ENCODE results near the gene CD160. TPM values are rescaled to one million over a fixed set of nuclear protein-coding genes. Genes with fewer than 3 reads are reported as not detected.

Gene CD160
- total and polyA plus RNA-seq, 2 experiments from 2014 or later = 0.06 TPM; not detected in 1

GRCh38 chr1:145758116-145758515 lies 38.8 kb downstream of the CD160 start:
- Histone ChIP-seq H3K9me2 (ENCODE audit: insufficient read depth) (no peaks in the 10 kb centered on the region), H3K4me2 (no peak overlapping the region), H3K4me1 (ENCODE audit: insufficient read depth) (no peaks in the 10 kb centered on the region), H3F3A (replicated peaks; ENCODE audit: low read depth) (no peaks in the 10 kb centered on the region), H3K79me2 (replicated peaks; ENCODE audit: insufficient read depth) (no peaks in the 10 kb centered on the region), H3K4me3 (no peak overlapping the region), H2AFZ (no peak overlapping the region), H3K36me3 (ENCODE audit: insufficient read depth) (peaks cover 6% of the 10 kb centered on the region; the same call in 1 of the 2 replicates), H4K20me1 (replicated peaks; ENCODE audit: insufficient read depth) (no peaks in the 10 kb centered on the region), H3K27ac (ENCODE audit: low read depth) (no peak overlapping the region), H3K27me3 (ENCODE audit: insufficient read depth) (no peaks in the 10 kb centered on the region)
- TF ChIP-seq JUNB (IDR thresholded peaks at IDR 0.05; ENCODE audit: unreplicated experiment) (no peak), EZH2phosphoT487 (IDR thresholded peaks at IDR 0.05; ENCODE audit: unreplicated experiment) (no peak), EZH2 (IDR thresholded peaks at IDR 0.05; ENCODE audit: low read depth, unreplicated experiment) (no peak), CREB1 (CRISPR knock-in tag; IDR thresholded peaks at IDR 0.05; ENCODE audit: low read depth) (no peak), ZNF331 (CRISPR knock-in tag; IDR thresholded peaks at IDR 0.05; ENCODE audit: low read depth) (no peak), POLR2AphosphoS5 (IDR thresholded peaks at IDR 0.05; ENCODE audit: low read depth) (no peak), STAT1 (IDR thresholded peaks at IDR 0.05; ENCODE audit: unreplicated experiment) (no peak)
- TF ChIP-seq, protein P1, sequence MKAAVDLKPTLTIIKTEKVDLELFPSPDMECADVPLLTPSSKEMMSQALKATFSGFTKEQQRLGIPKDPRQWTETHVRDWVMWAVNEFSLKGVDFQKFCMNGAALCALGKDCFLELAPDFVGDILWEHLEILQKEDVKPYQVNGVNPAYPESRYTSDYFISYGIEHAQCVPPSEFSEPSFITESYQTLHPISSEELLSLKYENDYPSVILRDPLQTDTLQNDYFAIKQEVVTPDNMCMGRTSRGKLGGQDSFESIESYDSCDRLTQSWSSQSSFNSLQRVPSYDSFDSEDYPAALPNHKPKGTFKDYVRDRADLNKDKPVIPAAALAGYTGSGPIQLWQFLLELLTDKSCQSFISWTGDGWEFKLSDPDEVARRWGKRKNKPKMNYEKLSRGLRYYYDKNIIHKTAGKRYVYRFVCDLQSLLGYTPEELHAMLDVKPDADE (IDR thresholded peaks at IDR 0.05) = no peak
- TF ChIP-seq, protein P2, sequence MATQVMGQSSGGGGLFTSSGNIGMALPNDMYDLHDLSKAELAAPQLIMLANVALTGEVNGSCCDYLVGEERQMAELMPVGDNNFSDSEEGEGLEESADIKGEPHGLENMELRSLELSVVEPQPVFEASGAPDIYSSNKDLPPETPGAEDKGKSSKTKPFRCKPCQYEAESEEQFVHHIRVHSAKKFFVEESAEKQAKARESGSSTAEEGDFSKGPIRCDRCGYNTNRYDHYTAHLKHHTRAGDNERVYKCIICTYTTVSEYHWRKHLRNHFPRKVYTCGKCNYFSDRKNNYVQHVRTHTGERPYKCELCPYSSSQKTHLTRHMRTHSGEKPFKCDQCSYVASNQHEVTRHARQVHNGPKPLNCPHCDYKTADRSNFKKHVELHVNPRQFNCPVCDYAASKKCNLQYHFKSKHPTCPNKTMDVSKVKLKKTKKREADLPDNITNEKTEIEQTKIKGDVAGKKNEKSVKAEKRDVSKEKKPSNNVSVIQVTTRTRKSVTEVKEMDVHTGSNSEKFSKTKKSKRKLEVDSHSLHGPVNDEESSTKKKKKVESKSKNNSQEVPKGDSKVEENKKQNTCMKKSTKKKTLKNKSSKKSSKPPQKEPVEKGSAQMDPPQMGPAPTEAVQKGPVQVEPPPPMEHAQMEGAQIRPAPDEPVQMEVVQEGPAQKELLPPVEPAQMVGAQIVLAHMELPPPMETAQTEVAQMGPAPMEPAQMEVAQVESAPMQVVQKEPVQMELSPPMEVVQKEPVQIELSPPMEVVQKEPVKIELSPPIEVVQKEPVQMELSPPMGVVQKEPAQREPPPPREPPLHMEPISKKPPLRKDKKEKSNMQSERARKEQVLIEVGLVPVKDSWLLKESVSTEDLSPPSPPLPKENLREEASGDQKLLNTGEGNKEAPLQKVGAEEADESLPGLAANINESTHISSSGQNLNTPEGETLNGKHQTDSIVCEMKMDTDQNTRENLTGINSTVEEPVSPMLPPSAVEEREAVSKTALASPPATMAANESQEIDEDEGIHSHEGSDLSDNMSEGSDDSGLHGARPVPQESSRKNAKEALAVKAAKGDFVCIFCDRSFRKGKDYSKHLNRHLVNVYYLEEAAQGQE (IDR thresholded peaks at IDR 0.05; ENCODE audit: unreplicated experiment) = no peak
- TF ChIP-seq, protein P3, sequence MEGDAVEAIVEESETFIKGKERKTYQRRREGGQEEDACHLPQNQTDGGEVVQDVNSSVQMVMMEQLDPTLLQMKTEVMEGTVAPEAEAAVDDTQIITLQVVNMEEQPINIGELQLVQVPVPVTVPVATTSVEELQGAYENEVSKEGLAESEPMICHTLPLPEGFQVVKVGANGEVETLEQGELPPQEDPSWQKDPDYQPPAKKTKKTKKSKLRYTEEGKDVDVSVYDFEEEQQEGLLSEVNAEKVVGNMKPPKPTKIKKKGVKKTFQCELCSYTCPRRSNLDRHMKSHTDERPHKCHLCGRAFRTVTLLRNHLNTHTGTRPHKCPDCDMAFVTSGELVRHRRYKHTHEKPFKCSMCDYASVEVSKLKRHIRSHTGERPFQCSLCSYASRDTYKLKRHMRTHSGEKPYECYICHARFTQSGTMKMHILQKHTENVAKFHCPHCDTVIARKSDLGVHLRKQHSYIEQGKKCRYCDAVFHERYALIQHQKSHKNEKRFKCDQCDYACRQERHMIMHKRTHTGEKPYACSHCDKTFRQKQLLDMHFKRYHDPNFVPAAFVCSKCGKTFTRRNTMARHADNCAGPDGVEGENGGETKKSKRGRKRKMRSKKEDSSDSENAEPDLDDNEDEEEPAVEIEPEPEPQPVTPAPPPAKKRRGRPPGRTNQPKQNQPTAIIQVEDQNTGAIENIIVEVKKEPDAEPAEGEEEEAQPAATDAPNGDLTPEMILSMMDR (conservative IDR thresholded peaks at IDR 0.05; ENCODE audit: low read depth in 2 of 2) = no peak
- TF ChIP-seq, protein P4, sequence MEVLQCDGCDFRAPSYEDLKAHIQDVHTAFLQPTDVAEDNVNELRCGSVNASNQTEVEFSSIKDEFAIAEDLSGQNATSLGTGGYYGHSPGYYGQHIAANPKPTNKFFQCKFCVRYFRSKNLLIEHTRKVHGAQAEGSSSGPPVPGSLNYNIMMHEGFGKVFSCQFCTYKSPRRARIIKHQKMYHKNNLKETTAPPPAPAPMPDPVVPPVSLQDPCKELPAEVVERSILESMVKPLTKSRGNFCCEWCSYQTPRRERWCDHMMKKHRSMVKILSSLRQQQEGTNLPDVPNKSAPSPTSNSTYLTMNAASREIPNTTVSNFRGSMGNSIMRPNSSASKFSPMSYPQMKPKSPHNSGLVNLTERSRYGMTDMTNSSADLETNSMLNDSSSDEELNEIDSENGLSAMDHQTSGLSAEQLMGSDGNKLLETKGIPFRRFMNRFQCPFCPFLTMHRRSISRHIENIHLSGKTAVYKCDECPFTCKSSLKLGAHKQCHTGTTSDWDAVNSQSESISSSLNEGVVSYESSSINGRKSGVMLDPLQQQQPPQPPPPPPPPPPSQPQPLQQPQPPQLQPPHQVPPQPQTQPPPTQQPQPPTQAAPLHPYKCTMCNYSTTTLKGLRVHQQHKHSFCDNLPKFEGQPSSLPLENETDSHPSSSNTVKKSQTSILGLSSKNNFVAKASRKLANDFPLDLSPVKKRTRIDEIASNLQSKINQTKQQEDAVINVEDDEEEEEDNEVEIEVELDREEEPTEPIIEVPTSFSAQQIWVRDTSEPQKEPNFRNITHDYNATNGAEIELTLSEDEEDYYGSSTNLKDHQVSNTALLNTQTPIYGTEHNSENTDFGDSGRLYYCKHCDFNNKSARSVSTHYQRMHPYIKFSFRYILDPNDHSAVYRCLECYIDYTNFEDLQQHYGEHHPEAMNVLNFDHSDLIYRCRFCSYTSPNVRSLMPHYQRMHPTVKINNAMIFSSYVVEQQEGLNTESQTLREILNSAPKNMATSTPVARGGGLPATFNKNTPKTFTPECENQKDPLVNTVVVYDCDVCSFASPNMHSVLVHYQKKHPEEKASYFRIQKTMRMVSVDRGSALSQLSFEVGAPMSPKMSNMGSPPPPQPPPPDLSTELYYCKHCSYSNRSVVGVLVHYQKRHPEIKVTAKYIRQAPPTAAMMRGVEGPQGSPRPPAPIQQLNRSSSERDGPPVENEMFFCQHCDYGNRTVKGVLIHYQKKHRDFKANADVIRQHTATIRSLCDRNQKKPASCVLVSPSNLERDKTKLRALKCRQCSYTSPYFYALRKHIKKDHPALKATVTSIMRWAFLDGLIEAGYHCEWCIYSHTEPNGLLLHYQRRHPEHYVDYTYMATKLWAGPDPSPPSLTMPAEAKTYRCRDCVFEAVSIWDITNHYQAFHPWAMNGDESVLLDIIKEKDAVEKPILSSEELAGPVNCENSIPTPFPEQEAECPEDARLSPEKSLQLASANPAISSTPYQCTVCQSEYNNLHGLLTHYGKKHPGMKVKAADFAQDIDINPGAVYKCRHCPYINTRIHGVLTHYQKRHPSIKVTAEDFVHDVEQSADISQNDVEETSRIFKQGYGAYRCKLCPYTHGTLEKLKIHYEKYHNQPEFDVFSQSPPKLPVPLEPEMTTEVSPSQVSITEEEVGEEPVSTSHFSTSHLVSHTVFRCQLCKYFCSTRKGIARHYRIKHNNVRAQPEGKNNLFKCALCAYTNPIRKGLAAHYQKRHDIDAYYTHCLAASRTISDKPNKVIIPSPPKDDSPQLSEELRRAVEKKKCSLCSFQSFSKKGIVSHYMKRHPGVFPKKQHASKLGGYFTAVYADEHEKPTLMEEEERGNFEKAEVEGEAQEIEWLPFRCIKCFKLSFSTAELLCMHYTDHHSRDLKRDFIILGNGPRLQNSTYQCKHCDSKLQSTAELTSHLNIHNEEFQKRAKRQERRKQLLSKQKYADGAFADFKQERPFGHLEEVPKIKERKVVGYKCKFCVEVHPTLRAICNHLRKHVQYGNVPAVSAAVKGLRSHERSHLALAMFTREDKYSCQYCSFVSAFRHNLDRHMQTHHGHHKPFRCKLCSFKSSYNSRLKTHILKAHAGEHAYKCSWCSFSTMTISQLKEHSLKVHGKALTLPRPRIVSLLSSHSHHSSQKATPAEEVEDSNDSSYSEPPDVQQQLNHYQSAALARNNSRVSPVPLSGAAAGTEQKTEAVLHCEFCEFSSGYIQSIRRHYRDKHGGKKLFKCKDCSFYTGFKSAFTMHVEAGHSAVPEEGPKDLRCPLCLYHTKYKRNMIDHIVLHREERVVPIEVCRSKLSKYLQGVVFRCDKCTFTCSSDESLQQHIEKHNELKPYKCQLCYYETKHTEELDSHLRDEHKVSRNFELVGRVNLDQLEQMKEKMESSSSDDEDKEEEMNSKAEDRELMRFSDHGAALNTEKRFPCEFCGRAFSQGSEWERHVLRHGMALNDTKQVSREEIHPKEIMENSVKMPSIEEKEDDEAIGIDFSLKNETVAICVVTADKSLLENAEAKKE (CRISPR knock-in tag; IDR thresholded peaks at IDR 0.05) = no peak
- H3K36me3 Mint-ChIP-seq (ENCODE audit: low read depth) = peaks cover 36% of the 10 kb centered on the region
- ATAC-seq (no peak), DNase-seq (ENCODE audit: low spot score) (no peak)
- H3K4me3 Mint-ChIP-seq = no peak overlapping the region
- H3K27me3 Mint-ChIP-seq (ENCODE audit: insufficient read depth, low read depth, poor library complexity) = no peaks in the 10 kb centered on the region
- H3K27ac Mint-ChIP-seq = no peak overlapping the region
- peaks cover 26% of the 10 kb centered on the region for H3K9me3 Mint-ChIP-seq
- H3K4me1 Mint-ChIP-seq = no peaks in the 10 kb centered on the region
